GM18873 (cell line): Measurements from ENCODE around the gene MGAT2.
"Not testable (repeated sequence)": the region's sequence is repeated elsewhere in the genome, so short reads cannot be mapped to it uniquely, and the experiment has no call there.

Experiments
- ATAC-seq: cut with Tn5 transposase; IDR thresholded peaks from one replicate; pipeline ENCODE4 v1.9.1; 2021; ENCODE audit warnings: mild to moderate bottlenecking, moderate library complexity, moderate number of reproducible peaks; ENCODE audit not compliant: unreplicated experiment, low FRiP score

Gene MGAT2

DNA sequence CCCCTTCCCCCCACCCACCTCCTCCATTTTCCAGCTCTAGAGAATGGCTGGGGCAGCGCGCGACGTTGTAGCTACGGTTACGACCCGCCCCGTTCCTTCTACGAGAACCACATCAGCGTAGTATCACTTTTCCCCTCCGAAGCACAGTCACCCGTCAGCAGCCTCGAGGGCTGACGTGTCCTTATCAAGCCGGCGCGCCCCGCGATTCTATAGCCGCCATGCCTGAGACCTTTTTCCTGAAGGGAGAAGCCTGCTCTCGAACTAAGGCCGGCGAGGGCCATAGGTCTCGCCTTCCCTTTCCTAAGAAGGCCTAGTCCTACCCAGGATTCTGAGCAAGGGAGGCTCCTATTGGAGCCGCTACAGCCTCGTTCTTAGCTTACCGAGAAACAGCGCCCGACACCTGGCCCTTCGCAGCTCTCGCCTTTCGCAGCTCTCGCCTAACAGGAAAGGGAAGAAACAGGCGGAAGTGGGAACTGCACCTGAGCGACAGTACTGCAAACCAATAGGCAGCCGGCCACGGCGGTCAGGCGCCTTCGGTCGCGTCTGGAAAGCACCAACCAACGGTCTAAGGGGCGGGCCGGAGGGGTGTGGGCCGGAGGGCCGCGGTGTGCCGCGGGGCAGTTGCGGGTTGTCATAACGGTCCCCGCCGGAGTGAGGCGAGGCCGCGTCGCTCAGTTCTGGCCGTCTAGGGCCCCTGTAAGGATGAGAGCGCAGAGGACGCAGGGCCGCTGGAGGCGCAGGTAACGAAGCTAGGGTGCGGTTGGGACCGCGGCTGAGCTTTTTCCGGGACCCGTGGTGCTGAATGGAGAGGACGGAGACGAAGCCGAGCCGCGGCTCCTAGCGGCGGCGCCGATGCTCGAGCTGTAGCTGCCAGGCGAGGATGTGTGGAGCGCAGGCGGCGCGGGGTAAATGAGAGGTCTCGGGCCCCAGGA is at the start of gene MGAT2, which contains the start of gene RPL36AL:
Gene MGAT2, plus strand, starts transcription at position 618 of the 932 bp plus-strand sequence. CDS start 470 bp downstream, outside the sequence.
Gene RPL36AL, minus strand, starts transcription at position 445 of the 932 bp plus-strand sequence. CDS start 1,522 bp downstream, outside the sequence.
- ATAC-seq = peak; percentile 88

DNA sequence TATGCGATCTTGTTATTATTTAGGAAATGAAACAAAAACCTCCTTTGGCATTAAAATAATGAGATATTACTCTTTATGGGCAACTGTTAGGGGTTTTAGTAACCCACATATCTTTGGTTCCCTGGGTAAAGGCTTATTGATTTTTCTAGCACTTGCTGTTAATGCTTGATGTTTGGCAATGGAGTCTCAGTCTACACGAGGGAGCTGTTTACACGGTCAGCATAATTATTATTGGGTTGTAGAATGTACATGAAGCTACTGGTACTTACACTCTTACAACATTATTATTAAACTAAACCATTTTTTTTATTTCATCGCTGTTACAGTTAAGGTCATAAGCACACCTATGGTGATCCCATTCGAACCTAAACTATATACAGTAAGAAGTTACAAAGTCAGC is 46.6 kb upstream of the MGAT2 start:
- ATAC-seq = no peak

DNA sequence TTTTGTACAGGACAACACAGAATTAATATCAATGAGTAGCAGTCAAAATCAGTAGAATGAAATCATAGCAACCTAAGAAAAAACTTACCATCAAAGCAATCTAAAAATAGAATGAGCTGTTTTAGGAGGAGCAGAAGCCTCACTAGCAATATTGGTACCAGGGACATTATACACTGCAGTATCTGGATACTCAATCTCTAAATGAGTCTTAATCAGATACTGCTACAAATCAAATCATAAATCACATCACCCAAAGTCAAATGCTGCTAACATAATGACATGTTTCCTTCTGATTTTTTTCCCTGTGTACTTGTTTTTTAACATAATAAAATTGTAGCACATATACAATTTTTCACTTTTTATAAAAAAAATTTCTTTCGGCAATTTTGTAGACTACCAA is 42.5 kb upstream of the MGAT2 start:
- no peak for ATAC-seq

DNA sequence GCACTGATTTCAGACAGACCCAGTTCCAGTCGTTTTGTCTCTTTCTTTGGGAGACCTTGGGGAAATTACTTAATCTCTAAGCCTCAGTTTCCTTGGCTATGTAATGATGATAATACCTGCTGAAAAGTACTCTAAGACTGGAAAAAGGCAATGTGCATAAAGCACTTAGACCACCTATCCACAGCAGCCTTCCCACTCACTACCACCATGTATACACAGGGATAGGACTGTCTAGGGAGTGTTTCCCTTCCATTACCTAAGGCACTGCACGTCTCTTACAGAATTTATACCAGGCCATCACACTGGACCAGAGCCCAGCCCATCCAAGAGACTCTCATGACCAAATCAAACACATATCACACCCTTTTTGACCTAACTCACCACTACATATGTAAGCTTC is 40.8 kb upstream of the MGAT2 start:
- ATAC-seq = no peak

DNA sequence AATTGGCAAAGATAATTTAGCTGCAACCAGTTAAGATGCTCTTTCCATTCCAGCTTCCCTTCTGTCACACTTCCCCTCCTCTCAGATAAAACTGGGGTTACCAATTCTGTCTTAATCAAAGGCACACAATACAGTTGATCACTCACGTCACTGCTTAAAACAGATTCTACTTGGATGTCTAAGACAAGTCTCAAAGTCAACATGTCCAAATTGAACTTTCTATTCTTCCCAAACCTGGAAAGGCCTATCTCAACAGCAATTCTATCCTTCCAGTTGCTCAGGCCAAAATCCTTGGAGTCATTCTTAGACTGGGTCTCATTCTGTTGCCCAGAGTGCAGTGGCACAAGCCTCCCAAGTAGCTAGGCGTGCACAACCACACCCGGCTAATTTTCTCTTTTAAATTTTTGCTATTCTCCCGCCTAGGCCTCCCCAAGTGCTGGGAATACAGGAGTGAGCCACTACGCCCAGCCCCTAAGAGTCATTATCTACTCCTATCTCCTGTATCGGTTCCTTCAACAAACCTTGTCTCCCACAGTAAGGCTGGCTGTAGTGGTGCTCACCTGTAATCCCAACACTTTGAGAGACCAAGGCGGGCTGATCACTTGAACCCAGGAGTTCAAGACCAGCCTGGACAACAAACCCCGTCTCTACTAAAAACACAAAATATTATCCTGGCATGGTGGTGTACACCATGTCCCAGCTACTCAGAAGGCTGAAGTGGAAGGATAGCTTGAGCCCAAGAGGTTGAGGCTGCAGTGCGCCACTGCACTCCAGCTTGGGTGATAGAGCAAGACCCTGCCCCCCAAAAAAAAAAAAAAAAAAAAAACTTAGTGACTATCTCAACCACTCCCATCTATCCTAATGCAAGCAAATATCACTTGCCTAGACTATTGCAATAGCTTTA is 39.1 kb upstream of the MGAT2 start:
- no peak for ATAC-seq

DNA sequence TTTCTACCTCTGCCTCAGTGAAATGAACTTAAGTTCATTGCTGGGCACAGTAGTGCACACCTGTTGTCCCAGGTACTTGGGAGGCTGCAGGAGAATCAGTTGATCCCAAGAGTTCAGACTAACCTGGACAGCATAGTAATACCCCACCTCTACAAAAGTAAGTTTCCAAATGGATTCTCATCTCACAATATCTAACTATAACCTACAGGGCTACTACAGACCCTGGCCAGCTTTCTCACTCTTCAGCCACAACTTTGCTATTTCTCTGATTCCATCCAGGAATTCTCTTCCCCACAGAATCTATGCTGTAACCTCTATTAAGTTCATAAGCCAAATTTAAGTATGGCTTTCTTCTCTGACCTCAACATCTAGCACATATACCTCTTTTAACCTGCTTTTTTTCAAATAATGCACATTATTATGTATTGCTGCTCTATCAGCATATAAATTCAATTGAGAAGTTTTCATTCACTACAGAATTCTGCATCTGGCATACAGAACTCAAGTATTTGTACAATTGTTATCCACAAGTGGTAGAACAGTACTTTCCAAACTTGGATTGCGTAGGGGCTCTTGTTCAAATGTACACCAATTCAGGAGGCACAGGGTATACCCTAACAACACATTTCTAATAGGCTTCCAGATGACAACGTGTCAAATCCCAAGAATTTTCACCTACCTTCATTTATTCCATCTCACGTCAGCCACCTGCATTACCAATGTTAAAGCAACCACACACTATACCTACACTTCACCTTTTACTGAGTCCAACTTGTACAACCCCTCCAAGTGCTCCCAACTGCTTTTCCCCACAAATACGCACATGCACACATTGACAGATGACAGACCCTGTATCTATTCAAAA is 38.3 kb upstream of the MGAT2 start:
- ATAC-seq = no peak

DNA sequence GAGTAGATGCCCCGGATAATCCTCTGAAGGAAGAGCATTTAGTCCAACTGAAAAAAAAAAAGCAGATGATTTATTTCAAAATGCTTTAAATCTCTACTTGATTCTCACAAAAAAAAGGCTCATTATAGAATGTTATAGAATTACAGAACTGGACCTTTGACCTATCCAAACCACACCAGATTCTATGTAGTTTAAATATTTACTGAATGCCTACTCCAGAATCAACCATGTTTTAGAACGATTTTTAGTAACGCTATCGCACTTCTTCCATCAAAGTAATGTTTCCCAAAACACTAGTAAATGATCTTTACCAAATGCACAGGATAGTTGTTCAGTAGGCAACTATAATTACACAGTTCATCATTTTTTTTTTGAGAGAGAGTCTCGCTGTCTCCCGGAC is 37.0 kb upstream of the MGAT2 start:
- ATAC-seq = no peak

DNA sequence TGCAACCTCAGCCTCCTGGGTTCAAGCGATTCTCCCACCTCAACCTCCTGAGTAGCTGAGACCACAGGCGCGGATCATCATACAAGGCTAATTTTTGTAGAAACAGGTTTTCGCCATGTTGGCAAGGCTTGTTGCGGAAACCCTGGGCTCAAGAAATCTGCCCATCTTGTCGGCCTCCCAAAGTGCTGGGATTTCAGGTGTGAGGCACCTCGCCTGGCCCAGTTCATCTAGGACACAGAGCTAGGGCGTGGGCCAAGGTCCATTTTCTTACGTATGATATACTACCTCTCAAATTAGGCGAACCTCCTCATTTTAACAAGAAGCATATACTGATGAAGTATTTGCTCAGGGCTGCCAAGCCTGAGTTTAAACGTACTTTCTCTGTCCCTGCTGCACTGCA is 36.5 kb upstream of the MGAT2 start:
- no peak for ATAC-seq

DNA sequence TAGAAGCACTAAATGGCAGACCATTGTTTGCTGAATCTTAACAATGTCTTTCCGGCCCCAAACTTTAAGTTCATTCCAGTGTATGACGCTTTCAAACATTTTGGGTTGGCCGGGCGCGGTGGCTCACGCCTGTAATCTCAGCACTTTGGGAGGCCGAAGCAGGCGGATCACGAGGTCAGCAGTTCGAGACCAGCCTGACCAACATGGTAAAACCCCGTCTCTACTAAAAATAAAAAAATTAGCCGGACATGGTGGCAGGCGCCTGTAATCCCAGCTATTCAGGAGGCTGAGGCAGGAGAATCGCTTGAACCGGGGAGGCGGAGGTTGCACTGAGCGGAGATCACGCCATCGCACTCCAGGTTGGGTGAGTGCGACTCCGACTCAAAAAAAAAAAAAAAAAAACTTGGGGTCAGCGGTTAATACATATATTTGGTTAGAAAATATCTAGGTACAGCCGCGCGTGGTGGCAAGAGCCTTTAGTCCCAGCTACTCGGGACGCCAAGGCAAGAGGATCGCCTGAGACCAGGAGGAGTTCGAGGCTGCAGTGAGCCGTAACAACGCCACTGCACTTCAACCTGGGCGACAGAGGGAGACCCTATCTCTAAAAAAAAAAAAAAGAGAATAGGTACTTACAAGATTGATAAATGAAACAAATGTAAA is 35.5 kb upstream of the MGAT2 start:
- ATAC-seq = not testable (repeated sequence)

DNA sequence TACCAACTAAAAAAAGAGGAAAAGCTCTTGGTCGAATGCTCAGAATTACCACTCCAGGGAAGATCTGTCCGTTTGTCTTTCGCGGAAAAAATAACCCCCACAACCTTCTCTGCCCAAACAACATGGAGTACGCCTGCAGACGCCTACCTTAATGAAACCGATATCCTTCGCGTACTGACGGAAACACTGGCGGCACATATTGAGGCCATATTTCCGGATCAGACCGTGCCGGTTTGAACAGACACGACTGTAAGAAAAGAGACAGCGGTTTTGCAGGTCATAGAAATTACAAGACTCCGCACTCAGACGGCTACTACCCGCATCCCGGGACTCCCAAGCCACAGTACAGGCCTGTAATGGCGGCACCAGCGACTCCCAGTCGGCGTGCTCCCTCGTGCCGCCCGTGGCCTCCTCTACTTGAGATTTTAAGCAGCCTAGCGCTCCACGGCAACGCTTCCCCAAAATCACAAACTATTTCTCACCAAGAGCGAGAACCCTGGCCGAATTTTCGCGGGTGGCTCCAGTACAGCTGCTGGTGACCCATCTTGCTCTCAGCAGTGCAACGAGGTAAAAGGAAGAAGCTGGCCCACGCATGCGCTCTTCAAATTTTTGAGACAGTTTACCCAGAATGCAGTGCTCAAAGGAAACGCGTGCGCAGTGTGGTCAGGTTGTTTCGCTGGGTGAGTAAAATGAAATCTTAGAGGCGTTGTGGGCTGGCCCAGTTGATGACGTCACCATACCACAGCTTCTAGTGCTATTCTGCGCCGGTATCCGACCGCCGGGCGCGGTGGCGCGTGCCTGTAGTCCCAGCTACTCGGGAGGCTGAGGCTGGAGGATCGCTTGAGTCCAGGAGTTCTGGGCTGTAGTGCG is 34.6 kb upstream of the MGAT2 start, which contains the start of gene RPS29:
Gene RPS29, minus strand, starts transcription at position 578 of the 870 bp plus-strand sequence. Its CDS starts 34 bp downstream, at position 544.
- ATAC-seq = peak; percentile 91

DNA sequence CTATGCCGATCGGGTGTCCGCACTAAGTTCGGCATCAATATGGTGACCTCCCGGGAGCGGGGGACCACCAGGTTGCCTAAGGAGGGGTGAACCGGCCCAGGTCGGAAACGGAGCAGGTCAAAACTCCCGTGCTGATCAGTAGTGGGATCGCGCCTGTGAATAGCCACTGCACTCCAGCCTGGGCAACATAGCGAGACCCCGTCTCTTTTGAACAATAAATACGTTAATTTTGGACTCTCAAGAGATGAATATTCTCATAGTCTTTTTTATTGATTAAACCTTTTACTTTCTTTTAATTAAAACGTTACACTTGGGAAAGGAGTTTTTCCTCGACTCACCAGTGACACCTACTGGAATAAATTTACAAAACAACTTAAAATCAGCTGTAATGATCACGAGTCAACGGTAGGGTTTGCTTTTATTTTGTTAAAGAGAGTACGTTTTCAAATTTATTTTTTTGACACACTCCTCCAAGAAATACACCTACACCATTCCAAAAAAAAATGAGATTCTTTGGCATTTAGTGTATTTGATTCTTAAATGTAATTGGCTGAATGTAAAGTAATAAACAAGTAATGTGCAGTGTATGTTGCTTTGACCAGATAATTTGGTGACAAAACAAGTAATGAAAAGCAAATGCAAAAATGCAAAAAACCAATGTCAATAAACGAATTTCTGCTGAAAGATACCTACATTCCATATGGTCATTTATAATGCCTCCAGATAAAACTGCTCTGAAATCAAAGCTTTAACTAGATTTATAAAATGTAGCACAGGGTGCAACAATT is 33.7 kb upstream of the MGAT2 start:
- ATAC-seq = peak; percentile 29

DNA sequence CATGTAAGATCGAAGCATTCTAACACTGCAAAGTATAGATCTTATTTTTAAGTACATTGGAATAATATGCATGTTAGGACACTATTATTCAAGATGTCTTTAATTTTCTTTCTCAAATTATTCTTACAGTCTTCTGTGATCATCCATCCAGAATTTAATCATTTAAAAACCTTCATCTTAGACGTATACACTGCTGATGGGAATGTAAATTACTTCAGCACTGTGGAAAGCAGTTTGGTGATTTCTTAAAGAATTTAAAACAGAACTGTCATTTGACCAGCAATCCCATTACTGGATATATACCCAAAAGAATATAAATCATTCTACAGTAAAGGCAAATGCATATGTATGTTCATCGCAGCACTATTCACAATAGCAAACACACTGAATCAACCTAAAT is 31.2 kb upstream of the MGAT2 start:
- no peak for ATAC-seq

DNA sequence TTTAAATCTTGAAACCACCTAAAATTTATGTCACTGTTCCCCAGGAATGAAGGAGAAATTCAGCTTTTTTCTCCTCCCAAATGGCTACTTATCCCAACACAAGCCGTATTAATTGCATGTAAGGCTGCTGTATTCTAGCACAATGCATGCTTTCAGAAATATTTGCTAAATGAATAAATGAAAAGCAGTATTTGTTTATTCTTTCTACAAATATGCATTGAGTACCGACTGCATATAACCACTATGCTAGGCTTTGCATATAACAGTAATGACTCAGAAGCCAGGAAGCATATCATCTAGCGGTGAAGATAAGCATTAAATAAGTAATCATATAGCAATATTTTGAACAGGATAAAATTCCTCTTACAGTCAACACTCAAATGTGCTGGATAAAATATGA is 27.6 kb upstream of the MGAT2 start:
- ATAC-seq = no peak

DNA sequence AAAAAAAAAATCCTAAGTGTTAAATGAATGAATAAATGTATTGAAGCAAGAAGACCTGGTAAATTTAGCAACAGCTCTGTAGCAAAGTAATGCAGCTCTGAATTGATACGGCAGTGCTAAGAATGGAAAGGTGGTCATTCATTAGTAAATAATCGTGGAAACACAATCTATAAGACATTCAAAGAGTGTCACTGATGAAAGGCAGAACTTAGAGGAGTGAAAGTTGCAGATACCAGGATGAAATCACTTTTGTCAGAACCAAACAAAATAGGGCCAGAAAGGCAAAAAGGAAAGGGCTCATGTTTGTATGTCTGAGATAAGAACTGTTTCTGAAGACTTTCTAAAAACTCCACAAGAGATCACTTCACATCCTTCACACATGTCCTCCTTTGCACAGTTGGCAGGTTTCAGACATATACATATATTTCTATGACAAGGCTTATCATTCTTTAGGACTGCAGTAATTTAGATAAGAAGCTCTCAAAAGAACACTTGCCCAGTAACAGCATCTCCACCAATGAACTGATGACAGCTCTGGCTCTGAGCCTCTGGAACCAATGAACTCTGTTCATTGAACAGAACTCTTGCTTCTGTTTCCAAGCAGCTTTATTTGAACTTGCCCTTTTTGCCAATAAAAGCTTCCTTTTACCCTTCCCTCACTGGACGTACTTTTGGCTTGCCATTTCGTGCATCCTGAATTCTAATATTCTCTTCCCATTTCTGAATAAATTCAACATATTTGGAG is 26.1 kb upstream of the MGAT2 start:
- no peak for ATAC-seq

DNA sequence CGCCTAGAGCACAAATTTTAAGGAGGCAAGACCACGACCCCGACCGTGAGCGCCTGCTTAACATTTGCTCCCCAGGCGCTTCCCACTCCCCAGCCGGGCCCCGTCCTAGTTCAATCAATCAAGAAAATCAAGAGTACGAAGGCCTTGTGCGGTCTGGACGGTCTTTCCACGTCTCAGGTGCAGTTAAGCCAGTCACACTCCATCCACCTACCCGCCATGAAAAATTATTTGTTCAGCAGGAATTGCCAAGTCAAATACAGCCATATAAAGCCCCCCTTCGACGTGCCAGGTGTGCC is 22.5 kb upstream of the MGAT2 start:
- ATAC-seq = no peak

DNA sequence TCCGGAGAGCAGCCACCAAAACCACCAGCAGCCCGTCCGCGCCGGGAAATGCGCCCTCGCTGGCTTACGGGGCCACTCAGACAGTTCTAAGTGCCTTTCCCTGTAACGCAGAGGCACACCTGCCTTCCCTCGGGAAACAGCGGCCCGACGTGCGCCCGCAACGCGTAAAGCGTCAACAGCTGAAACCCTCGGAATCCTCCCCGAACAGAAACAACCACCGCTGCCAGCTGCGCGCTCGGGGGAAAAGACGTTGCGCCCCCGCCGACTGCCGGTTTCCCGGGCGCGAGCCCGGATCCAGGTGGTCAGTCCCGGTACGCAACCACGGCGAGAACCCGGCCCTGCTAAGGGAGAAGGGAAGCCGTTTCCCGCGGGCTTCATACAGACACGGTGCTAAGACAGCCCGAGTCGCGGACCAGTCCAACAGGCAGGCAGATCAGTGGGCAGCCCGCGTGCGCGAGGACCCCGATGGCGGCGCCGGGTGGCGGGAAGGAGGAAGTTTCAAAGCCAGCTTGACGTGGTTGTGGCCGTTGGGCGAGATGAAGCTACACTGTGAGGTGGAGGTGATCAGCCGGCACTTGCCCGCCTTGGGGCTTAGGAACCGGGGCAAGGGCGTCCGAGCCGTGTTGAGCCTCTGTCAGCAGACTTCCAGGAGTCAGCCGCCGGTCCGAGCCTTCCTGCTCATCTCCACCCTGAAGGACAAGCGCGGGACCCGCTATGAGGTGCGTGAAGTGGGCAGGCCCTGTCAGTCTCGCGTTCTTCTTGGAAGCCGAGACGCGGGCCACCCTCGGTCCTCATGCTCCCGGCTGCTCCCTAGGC is 21.9 kb upstream of the MGAT2 start, which contains the start of gene LRR1:
Gene LRR1, plus strand, starts transcription at position 456 of the 816 bp plus-strand sequence. Its CDS starts 81 bp downstream, at position 537.
- ATAC-seq = peak; percentile 38
